Upper lobe of left lung (tissue), 6 donors: ENCODE measurements around the gene MAST4. TPM values are rescaled to one million over a fixed set of nuclear protein-coding genes. Genes with fewer than 3 reads are reported as not detected.
A peak's percentile ranks its signal among the peaks of the same experiment; 100 is the strongest.

Source experiments
- ATAC-seq, 2 donors: fragments of 200-7000 bp; cut with Tn5 transposase; one replicate each; pipeline ENCODE4 v1.9.1; 2022; ENCODE audit warnings: mild to moderate bottlenecking in 2 of 2, moderate library complexity in 2 of 2; ENCODE audit not compliant: low FRiP score in 2 of 2
- DNase-seq, 2 donors: peaks; one replicate each; pipeline ENCODE4 v3.0.0-alpha.2; 2019 to 2020
- H3K27ac ChIP-seq, 4 donors: fragments of 200-600 bp; sonication (generic); one replicate each; pipeline ENCODE4 v1.5.1; 2016 to 2019
- H3K27me3 ChIP-seq, 4 donors: fragments of 200-600 bp; sonication (generic); one replicate each; pipeline ENCODE4 v1.5.1; 2017 to 2019
- H3K36me3 ChIP-seq, 4 donors: fragments of 200-600 bp; sonication (generic); one replicate each; pipeline ENCODE4 v1.5.1; 2016 to 2019
- H3K4me1 ChIP-seq, 4 donors: fragments of 200-600 bp; sonication (generic); one replicate each; pipeline ENCODE4 v1.5.1; 2018 to 2019
- H3K4me3 ChIP-seq, 4 donors: fragments of 200-600 bp; sonication (generic); one replicate each; pipeline ENCODE4 v1.5.1; 2017 to 2019; ENCODE audit warnings: mild to moderate bottlenecking in 2 of 4, moderate library complexity in 1 of 4
- H3K9me3 ChIP-seq, 4 donors: fragments of 200-600 bp; sonication (generic); one replicate each; pipeline ENCODE4 v1.5.1; 2018 to 2019
- EP300 ChIP-seq, 4 donors: sonication (generic); formaldehyde crosslinking; IDR thresholded peaks; one replicate each; pipeline ENCODE4 v1.5.1; 2017; ENCODE audit warnings: antibody characterized with exemption in 4 of 4, control low read depth in 2 of 4
- POLR2A ChIP-seq, 4 donors: fragments of 450-650 bp; IDR thresholded peaks; one replicate each; pipeline ENCODE4 v1.5.1; 2016 to 2017; ENCODE audit warnings: antibody characterized with exemption in 4 of 4, mild to moderate bottlenecking in 2 of 4
- POLR2AphosphoS5 ChIP-seq, 2 donors: sonication (generic); formaldehyde crosslinking; IDR thresholded peaks; one replicate each; pipeline ENCODE4 v1.5.1; 2017; ENCODE audit warnings: antibody characterized with exemption in 2 of 2
- WGBS, 2 donors: methylation state at CpG; one replicate each; pipeline ENCODE4 v1.1.5; 2017 to 2018; 5-methylcytosine and 5-hydroxymethylcytosine counted together
- total RNA-seq, 6 donors: library from RNA; depleted of rRNA in 4 of 6; stranded (reverse); fragments of >200 nt in 4 of 6; gene quantifications; one replicate each; pipeline versions ENCODE4 v1.1.0 to v1.2.1, GENCODE V29; 2016 to 2021
- TF ChIP-seq, protein P1 (sequence below), 6 experiments: fragments of 450-650 bp in 4 of 6; fragments of 200-600 bp in 2 of 6; sonication (generic) in 2 of 6; IDR thresholded peaks; one replicate each; pipeline ENCODE4 v1.5.1; 2016 to 2019; ENCODE audit warnings: antibody characterized with exemption in 6 of 6
- donor health status: DM: no; HTN: no; CAD: no; lungs with moderate emphysema.
- donor health status: DM: no; HTN: yes; CAD: no; lungs with severe emphysema.

Gene MAST4
- total RNA-seq, 6 donors from 2014 or later, result 44.8 to 229 (median 66.4) TPM

DNA sequence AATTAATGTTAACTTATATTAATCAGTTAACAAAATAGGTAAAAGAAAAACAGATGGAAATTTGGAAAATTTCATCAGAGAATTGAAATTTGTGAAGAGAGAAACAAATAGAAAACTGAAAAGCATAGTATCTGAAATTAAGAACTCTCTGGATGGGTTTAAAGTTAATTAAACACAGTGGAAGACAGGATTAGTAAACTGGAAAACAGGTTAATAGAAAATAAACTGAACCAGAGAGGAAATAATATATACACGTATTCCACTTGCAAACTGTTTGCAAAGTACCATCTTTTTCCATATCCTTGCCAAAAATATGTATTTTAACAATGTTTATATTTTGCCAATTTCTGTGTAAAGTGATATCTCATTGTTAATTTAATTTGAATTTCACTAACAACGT is 342.9 kb downstream of the MAST4 start:
- ATAC-seq, result no peak
- WGBS, 2 donors, result 90 to 96% methylated on average over 2 of the region's 2 CpGs
- no peaks in the 10 kb centered on the region for H3K27me3 ChIP-seq
- H3K9me3 ChIP-seq, result no peaks in the 10 kb centered on the region
- H3K4me1 ChIP-seq, result no peaks in the 10 kb centered on the region
- DNase-seq, result no peak
- TF ChIP-seq POLR2A (IDR thresholded peaks at IDR 0.05), result no peak
- no peak for TF ChIP-seq POLR2AphosphoS5 (IDR thresholded peaks at IDR 0.05)
- H3K27ac ChIP-seq, result no peak overlapping the region
- H3K4me3 ChIP-seq, result no peak overlapping the region
- no peaks in the 10 kb centered on the region for H3K36me3 ChIP-seq

DNA sequence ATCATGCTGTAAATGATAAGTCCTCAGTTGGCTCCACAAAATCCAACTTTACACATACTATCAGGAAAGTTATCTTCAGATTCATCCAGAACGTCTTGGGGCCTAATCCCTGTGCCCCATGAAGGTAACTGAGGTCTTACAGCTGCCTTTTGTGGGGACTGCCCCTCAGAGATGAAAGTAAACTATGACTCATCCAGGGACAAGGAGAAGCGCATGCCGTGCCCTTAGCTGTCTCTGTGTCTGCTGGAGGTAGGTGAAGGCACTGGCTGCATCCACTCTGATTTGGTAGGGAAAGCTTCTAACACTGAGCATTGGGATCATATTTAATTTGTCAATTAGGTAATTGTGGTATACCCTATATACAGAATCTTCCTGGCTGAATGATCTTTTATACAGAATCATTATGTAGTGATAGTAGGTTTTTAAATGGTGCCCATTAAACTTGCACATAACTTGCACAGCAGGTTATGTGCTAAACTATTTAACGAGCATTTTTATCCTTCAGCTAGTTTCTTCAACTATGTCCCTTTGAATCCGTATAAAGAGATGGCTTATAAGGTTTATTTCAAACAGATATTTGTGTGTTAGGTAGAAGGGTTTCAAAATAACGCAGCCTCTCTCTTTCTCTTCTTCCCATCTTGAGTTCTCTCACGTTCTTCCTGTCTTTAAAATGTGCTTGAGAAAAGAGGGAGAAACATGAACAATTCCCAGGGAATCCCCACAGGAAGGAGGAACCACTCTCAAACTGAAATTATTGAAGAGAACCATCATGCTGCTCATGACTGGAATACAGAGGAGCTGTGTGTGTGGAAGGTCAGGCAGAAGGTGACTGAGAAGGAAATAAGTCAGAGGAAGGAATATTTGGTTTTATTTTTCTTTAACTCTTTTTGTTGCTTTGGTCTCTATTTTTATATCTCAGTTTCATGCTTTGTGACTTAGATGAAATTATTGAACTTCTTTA is 349.5 kb downstream of the MAST4 start:
- WGBS, 2 donors, result 76 to 84% methylated on average over 7 of the region's 7 CpGs
- no peak overlapping the region for H3K4me3 ChIP-seq
- DNase-seq, result no peak
- TF ChIP-seq, protein P1, sequence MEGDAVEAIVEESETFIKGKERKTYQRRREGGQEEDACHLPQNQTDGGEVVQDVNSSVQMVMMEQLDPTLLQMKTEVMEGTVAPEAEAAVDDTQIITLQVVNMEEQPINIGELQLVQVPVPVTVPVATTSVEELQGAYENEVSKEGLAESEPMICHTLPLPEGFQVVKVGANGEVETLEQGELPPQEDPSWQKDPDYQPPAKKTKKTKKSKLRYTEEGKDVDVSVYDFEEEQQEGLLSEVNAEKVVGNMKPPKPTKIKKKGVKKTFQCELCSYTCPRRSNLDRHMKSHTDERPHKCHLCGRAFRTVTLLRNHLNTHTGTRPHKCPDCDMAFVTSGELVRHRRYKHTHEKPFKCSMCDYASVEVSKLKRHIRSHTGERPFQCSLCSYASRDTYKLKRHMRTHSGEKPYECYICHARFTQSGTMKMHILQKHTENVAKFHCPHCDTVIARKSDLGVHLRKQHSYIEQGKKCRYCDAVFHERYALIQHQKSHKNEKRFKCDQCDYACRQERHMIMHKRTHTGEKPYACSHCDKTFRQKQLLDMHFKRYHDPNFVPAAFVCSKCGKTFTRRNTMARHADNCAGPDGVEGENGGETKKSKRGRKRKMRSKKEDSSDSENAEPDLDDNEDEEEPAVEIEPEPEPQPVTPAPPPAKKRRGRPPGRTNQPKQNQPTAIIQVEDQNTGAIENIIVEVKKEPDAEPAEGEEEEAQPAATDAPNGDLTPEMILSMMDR (IDR thresholded peaks at IDR 0.05), result no peak
- no peak for TF ChIP-seq POLR2A (IDR thresholded peaks at IDR 0.05)
- TF ChIP-seq EP300 (IDR thresholded peaks at IDR 0.05), result no peak
- TF ChIP-seq POLR2AphosphoS5 (IDR thresholded peaks at IDR 0.05), result no peak
- H3K27me3 ChIP-seq, result no peaks in the 10 kb centered on the region
- H3K9me3 ChIP-seq, result no peaks in the 10 kb centered on the region
- H3K4me1 ChIP-seq, result no peaks in the 10 kb centered on the region
- no peak overlapping the region for H3K27ac ChIP-seq
- ATAC-seq, result peak in 1 of 2 donors; percentile 15
- no peaks in the 10 kb centered on the region for H3K36me3 ChIP-seq

DNA sequence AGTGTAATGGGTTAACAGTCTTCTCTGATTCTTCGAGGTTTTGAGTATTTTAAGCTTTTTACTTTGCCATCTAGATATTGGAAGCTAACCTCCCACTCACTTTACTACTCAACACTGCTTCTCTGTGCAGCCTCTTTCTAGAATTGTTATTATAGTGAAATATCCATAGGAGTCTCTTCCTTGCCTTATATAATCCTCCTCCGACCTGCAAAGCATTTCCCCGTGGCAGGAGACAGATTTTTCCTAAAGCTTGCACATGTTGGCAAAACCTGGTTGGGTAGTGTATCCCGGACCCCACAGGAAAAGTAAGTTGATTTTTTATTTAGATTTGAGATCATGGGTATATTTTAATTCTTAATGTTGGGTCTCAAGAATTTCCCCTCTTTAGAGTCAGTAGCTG is 351.3 kb downstream of the MAST4 start:
- H3K4me3 ChIP-seq, result no peak overlapping the region
- DNase-seq (no peak), ATAC-seq (no peak)
- no peak for TF ChIP-seq POLR2AphosphoS5 (IDR thresholded peaks at IDR 0.05)
- no peak for TF ChIP-seq POLR2A (IDR thresholded peaks at IDR 0.05)
- TF ChIP-seq, protein P1 (IDR thresholded peaks at IDR 0.05), result no peak
- TF ChIP-seq EP300 (IDR thresholded peaks at IDR 0.05), result no peak
- no peak overlapping the region for H3K27ac ChIP-seq
- 82 to 88% methylated on average over 4 of the region's 4 CpGs for WGBS, 2 donors
- no peaks in the 10 kb centered on the region for H3K27me3 ChIP-seq
- H3K36me3 ChIP-seq, result no peaks in the 10 kb centered on the region
- no peaks in the 10 kb centered on the region for H3K9me3 ChIP-seq
- no peaks in the 10 kb centered on the region for H3K4me1 ChIP-seq

DNA sequence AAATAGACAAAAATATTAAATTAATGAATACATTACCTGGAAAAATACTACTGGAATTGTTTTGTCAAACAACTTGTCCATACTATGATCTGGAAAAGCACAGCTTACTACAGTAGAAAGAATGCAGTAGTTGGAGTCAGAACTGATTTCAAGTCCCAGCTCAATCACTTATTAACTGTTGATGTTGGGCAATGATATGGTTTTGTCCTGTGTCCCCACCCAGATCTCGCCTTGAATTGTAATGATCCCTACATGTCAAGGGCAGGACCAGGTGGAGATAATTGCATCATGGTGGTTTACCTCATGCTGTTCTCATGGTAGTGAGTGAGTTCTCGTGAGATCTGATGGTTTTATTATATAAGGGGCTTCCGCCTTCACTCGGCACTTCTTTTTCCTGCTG is 352.9 kb downstream of the MAST4 start:
- TF ChIP-seq, protein P1 (IDR thresholded peaks at IDR 0.05), result no peak
- no peak for TF ChIP-seq POLR2AphosphoS5 (IDR thresholded peaks at IDR 0.05)
- no peak for TF ChIP-seq POLR2A (IDR thresholded peaks at IDR 0.05)
- no peak for TF ChIP-seq EP300 (IDR thresholded peaks at IDR 0.05)
- ATAC-seq, result no peak
- no peak overlapping the region for H3K4me3 ChIP-seq
- H3K27me3 ChIP-seq, result no peaks in the 10 kb centered on the region
- H3K4me1 ChIP-seq, result no peaks in the 10 kb centered on the region
- WGBS, 2 donors, result 89 to 93% methylated on average over 4 of the region's 4 CpGs
- H3K36me3 ChIP-seq, result no peaks in the 10 kb centered on the region
- no peaks in the 10 kb centered on the region for H3K9me3 ChIP-seq
- no peak overlapping the region for H3K27ac ChIP-seq
- DNase-seq, result no peak

DNA sequence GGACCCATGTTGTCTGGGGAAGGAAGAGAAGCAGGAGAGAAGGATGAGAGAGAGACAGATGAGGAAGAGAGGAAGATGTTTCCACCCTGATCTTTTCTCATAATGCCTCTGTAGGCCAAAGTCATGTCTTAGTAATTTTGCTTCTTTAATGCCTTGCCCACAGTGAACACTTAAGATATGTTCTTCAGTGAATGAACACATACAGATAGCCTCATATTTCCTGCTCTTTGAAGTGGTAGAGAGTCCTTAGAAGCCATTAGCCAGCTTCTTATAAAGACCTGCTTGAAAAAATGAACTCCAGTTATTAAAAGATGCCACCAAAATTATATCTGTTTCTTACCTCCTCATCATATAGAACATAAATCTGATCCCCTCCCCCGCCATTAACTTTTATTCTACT is 356.0 kb downstream of the MAST4 start:
- H3K36me3 ChIP-seq, result no peaks in the 10 kb centered on the region
- 93 to 96% methylated on average over 1 of the region's 1 CpG for WGBS, 2 donors
- ATAC-seq, result no peak
- H3K4me1 ChIP-seq, result no peaks in the 10 kb centered on the region
- DNase-seq, result no peak
- no peak overlapping the region for H3K4me3 ChIP-seq
- H3K27ac ChIP-seq, result no peak overlapping the region
- TF ChIP-seq, protein P1 (IDR thresholded peaks at IDR 0.05), result no peak
- TF ChIP-seq EP300 (IDR thresholded peaks at IDR 0.05) (no peak), POLR2AphosphoS5 (IDR thresholded peaks at IDR 0.05) (no peak), POLR2A (IDR thresholded peaks at IDR 0.05) (no peak)
- no peaks in the 10 kb centered on the region for H3K9me3 ChIP-seq
- H3K27me3 ChIP-seq, result no peaks in the 10 kb centered on the region
